ENCODE data around the gene ESPL1. TPM values are rescaled to one million over a fixed set of nuclear protein-coding genes. Genes with fewer than 3 reads are reported as not detected.

Gene ESPL1
- total and polyA plus RNA-seq, 2 of the 13 experiments (the other 11 are each of a cell fraction or from before 2014, with no cell fraction given), result 5.8 to 11.5 TPM

- TF ChIP-seq MAFG (CRISPR knock-in tag; IDR thresholded peaks at IDR 0.05) (no peak), ZNF564 (CRISPR knock-in tag; IDR thresholded peaks at IDR 0.05) (0 out of 2 replicates have a peak, but pooled peaks have one; percentile 5), DZIP1 (CRISPR knock-in tag; IDR thresholded peaks at IDR 0.05) (peak; percentile 41; the same call in 1 of the 2 replicates), ZBTB1 (CRISPR knock-in tag; IDR thresholded peaks at IDR 0.05; ENCODE audit: borderline replicate concordance) (no peak), MED13 (CRISPR knock-in tag; IDR thresholded peaks at IDR 0.05) (0 out of 2 replicates have a peak, but pooled peaks have one; percentile 40), SNAPC5 (CRISPR knock-in tag; IDR thresholded peaks at IDR 0.05; ENCODE audit: borderline replicate concordance) (no peak), TCF7L2 (IDR thresholded peaks at IDR 0.05; ENCODE audit: low read depth, low read length) (no peak), FOXA1 (IDR thresholded peaks at IDR 0.05) (no peak), FOXA1 (CRISPR knock-in tag; IDR thresholded peaks at IDR 0.05) (no peak), ZNF18 (CRISPR knock-in tag; IDR thresholded peaks at IDR 0.05; ENCODE audit: insufficient replicate concordance) (peak; percentile 30), GMEB2 (CRISPR knock-in tag; IDR thresholded peaks at IDR 0.05; ENCODE audit: low read depth) (no peak), ZNF766 (CRISPR knock-in tag; IDR thresholded peaks at IDR 0.05; ENCODE audit: borderline replicate concordance) (no peak), SALL1 (CRISPR knock-in tag; IDR thresholded peaks at IDR 0.05) (peak; percentile 37; the same call in 1 of the 2 replicates), KDM5B (CRISPR knock-in tag; IDR thresholded peaks at IDR 0.05; ENCODE audit: borderline replicate concordance) (peak; percentile 25; the same call in 1 of the 2 replicates), PHF21A (CRISPR knock-in tag; IDR thresholded peaks at IDR 0.05) (peak; percentile 64), ZNF788 (CRISPR knock-in tag; IDR thresholded peaks at IDR 0.05; ENCODE audit: borderline replicate concordance) (peak; percentile 59; the same call in 1 of the 2 replicates), ZNF235 (CRISPR knock-in tag; IDR thresholded peaks at IDR 0.05; ENCODE audit: borderline replicate concordance) (peak; percentile 43; the same call in 1 of the 2 replicates), SALL2 (CRISPR knock-in tag; IDR thresholded peaks at IDR 0.05) (peak; percentile 57; the same call in 1 of the 2 replicates), DMAP1 (CRISPR knock-in tag; IDR thresholded peaks at IDR 0.05) (peak; percentile 49; the same call in 1 of the 2 replicates), ZMYM4 (CRISPR knock-in tag; IDR thresholded peaks at IDR 0.05) (peak; percentile 53; the same call in 1 of the 2 replicates), HNF1B (CRISPR knock-in tag; IDR thresholded peaks at IDR 0.05) (peak; percentile 72; the same call in 1 of the 2 replicates)
Measured at GRCh38 chr12:53221203-53222080, 46.7 kb upstream of the ESPL1 start (continued).

Measured in HepG2 (cell line).